Measurements from ENCODE around the gene FEZF1. TPM values are rescaled to one million over a fixed set of nuclear protein-coding genes. Genes with fewer than 3 reads are reported as not detected.

FEZF1 gene
- total and polyA plus RNA-seq, 4 donors: not detected

- TF ChIP-seq, protein P1, sequence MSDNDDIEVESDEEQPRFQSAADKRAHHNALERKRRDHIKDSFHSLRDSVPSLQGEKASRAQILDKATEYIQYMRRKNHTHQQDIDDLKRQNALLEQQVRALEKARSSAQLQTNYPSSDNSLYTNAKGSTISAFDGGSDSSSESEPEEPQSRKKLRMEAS (IDR thresholded peaks at IDR 0.05): no peak
- TF ChIP-seq FOXA2 (IDR thresholded peaks at IDR 0.05): no peak
These were observed 6.4 kb downstream of the FEZF1 start (continued) for GRCh38 chr7:122298131-122298530.

- peaks cover 0 to 7% (median 2%) of the 10 kb centered on the region in 4 donors for H3K27me3 ChIP-seq (ENCODE audit: control insufficient read depth in 4 of 4, insufficient read depth in 4 of 4, low read length in 3 of 4)
- H3K27ac ChIP-seq (ENCODE audit: low read depth in 1 of 2, low read length in 2 of 2): no peak overlapping the region
- no peaks in the 10 kb centered on the region for H3K4me1 ChIP-seq (ENCODE audit: control insufficient read depth in 4 of 4, insufficient read depth in 4 of 4, low read length in 3 of 4)
- H3K36me3 ChIP-seq (ENCODE audit: control insufficient read depth in 4 of 4, insufficient read depth in 3 of 4, low read depth in 1 of 4, low read length in 3 of 4): no peaks in the 10 kb centered on the region
- 81% methylated on average over 2 of the region's 2 CpGs for WGBS
- peaks cover 0 to 6% (median 4%) of the 10 kb centered on the region in 4 donors for H3K9me3 ChIP-seq (ENCODE audit: control insufficient read depth in 4 of 4, low read length in 3 of 4)
- TF ChIP-seq, protein P1 (IDR thresholded peaks at IDR 0.05): no peak
- H3K9ac ChIP-seq (ENCODE audit: low read depth in 1 of 2, low read length in 2 of 2): no peak overlapping the region
- H3K4me3 ChIP-seq (ENCODE audit: low read depth in 1 of 3, low read length in 3 of 3): no peak overlapping the region
- DNase-seq (ENCODE audit: low spot score): no peak
These were observed 13.4 kb downstream of the FEZF1 start for GRCh38 chr7:122291189-122291588.

DNA sequence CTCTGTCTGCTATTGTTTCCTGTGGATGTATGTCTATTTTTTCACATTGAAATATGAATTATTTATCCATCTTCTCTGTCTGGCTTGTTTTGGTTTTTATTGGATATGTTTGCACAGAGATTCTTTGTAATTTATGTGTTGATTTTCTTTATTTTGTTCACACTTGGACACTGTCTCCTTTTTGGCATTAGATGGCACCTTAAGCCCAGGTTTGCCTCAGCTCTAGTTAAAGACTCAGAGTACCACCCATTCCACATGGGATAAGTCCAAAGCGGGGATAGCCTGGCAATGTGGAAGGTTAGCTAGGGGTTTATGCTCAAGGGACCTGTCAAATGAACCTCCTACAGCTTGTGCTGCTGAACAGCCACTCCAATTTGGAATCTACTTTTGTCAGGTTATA is 14.1 kb downstream of the FEZF1 start:
- no peak overlapping the region for H3K4me3 ChIP-seq (ENCODE audit: low read depth in 1 of 3, low read length in 3 of 3)
- no peak for DNase-seq (ENCODE audit: low spot score)
- H3K36me3 ChIP-seq (ENCODE audit: control insufficient read depth in 4 of 4, insufficient read depth in 3 of 4, low read depth in 1 of 4, low read length in 3 of 4): no peaks in the 10 kb centered on the region
- H3K27ac ChIP-seq (ENCODE audit: low read depth in 1 of 2, low read length in 2 of 2): no peak overlapping the region
- no peak overlapping the region for H3K9ac ChIP-seq (ENCODE audit: low read depth in 1 of 2, low read length in 2 of 2)
- 79% methylated on average over 1 of the region's 1 CpG for WGBS
- TF ChIP-seq CTCF (IDR thresholded peaks at IDR 0.05; ENCODE audit: low read depth, low read length, missing input control) (no peak), RAD21 (IDR thresholded peaks at IDR 0.05) (peak; percentile 4 to 19)
- TF ChIP-seq, protein P2, sequence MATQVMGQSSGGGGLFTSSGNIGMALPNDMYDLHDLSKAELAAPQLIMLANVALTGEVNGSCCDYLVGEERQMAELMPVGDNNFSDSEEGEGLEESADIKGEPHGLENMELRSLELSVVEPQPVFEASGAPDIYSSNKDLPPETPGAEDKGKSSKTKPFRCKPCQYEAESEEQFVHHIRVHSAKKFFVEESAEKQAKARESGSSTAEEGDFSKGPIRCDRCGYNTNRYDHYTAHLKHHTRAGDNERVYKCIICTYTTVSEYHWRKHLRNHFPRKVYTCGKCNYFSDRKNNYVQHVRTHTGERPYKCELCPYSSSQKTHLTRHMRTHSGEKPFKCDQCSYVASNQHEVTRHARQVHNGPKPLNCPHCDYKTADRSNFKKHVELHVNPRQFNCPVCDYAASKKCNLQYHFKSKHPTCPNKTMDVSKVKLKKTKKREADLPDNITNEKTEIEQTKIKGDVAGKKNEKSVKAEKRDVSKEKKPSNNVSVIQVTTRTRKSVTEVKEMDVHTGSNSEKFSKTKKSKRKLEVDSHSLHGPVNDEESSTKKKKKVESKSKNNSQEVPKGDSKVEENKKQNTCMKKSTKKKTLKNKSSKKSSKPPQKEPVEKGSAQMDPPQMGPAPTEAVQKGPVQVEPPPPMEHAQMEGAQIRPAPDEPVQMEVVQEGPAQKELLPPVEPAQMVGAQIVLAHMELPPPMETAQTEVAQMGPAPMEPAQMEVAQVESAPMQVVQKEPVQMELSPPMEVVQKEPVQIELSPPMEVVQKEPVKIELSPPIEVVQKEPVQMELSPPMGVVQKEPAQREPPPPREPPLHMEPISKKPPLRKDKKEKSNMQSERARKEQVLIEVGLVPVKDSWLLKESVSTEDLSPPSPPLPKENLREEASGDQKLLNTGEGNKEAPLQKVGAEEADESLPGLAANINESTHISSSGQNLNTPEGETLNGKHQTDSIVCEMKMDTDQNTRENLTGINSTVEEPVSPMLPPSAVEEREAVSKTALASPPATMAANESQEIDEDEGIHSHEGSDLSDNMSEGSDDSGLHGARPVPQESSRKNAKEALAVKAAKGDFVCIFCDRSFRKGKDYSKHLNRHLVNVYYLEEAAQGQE (IDR thresholded peaks at IDR 0.05): no peak
- H3K9me3 ChIP-seq (ENCODE audit: control insufficient read depth in 4 of 4, low read length in 3 of 4): peaks cover 0 to 6% (median 4%) of the 10 kb centered on the region in 4 donors
- H3K4me1 ChIP-seq (ENCODE audit: control insufficient read depth in 4 of 4, insufficient read depth in 4 of 4, low read length in 3 of 4): no peaks in the 10 kb centered on the region
- H3K27me3 ChIP-seq (ENCODE audit: control insufficient read depth in 4 of 4, insufficient read depth in 4 of 4, low read length in 3 of 4): peaks cover 0 to 6% (median 2%) of the 10 kb centered on the region in 4 donors

GRCh38 chr7:122289426-122289825 is 15.1 kb downstream of the FEZF1 start:
- H3K27me3 ChIP-seq (ENCODE audit: control insufficient read depth in 4 of 4, insufficient read depth in 4 of 4, low read length in 3 of 4): peaks cover 0 to 5% (median 0%) of the 10 kb centered on the region in 4 donors
- peaks cover 0 to 6% (median 4%) of the 10 kb centered on the region in 4 donors for H3K9me3 ChIP-seq (ENCODE audit: control insufficient read depth in 4 of 4, low read length in 3 of 4)
- no peaks in the 10 kb centered on the region for H3K4me1 ChIP-seq (ENCODE audit: control insufficient read depth in 4 of 4, insufficient read depth in 4 of 4, low read length in 3 of 4)
- DNase-seq (ENCODE audit: low spot score): no peak
- H3K9ac ChIP-seq (ENCODE audit: low read depth in 1 of 2, low read length in 2 of 2): no peak overlapping the region
- H3K27ac ChIP-seq (ENCODE audit: low read depth in 1 of 2, low read length in 2 of 2): no peak overlapping the region
- H3K36me3 ChIP-seq (ENCODE audit: control insufficient read depth in 4 of 4, insufficient read depth in 3 of 4, low read depth in 1 of 4, low read length in 3 of 4): no peaks in the 10 kb centered on the region
- WGBS: 74% methylated on average over 1 of the region's 1 CpG
- H3K4me3 ChIP-seq (ENCODE audit: low read depth in 1 of 3, low read length in 3 of 3): no peak overlapping the region
- TF ChIP-seq HNF4G (IDR thresholded peaks at IDR 0.05) (no peak), RAD21 (IDR thresholded peaks at IDR 0.05) (no peak), FOXA1 (IDR thresholded peaks at IDR 0.05) (no peak), JUND (IDR thresholded peaks at IDR 0.05) (no peak), FOXA2 (IDR thresholded peaks at IDR 0.05) (no peak), EGR1 (IDR thresholded peaks at IDR 0.05; ENCODE audit: low read depth in 2 of 2) (no peak), NR2F2 (IDR thresholded peaks at IDR 0.05) (no peak), CTCF (IDR thresholded peaks at IDR 0.05; ENCODE audit: low read depth, low read length, missing input control) (no peak), HNF4A (conservative IDR thresholded peaks at IDR 0.05) (no peak), YY1 (IDR thresholded peaks at IDR 0.05) (no peak)
- TF ChIP-seq, protein P3, sequence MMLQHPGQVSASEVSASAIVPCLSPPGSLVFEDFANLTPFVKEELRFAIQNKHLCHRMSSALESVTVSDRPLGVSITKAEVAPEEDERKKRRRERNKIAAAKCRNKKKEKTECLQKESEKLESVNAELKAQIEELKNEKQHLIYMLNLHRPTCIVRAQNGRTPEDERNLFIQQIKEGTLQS (IDR thresholded peaks at IDR 0.05): no peak
- TF ChIP-seq, protein P2 (IDR thresholded peaks at IDR 0.05): no peak

Data from liver (tissue), 9 donors.